Stimulated activated effector memory CD8-positive, alpha-beta T cell treated with anti-CD3 and anti-CD28 coated beads, Interleukin-12 subunit alpha, Interleukin-12 subunit beta, amount 100 ng/mL, for 72 hours (primary cell): ENCODE data around the gene TPRN.

Experiments used
- ATAC-seq: fragments of 150-1000 bp; cut with Tn5 transposase; 2 replicates; pipeline ENCODE4 v1.10.0; 2021
- DNase-seq, 2 donors: peaks; one replicate each; pipeline ENCODE4 v3.0.0; 2021 to 2022; ENCODE audit warnings: low spot score in 2 of 2
- H3K27ac Mint-ChIP-seq: one replicate; pipeline ENCODE4 v1.8.0; 2022; ENCODE audit warnings: mild to moderate bottlenecking, mixed read lengths
- H3K36me3 Mint-ChIP-seq: one replicate; pipeline ENCODE4 v1.8.0; 2022; ENCODE audit warnings: mild to moderate bottlenecking, mixed read lengths
- H3K4me1 Mint-ChIP-seq: one replicate; pipeline ENCODE4 v1.8.0; 2022; ENCODE audit warnings: mixed read lengths
- H3K4me3 Mint-ChIP-seq: one replicate; pipeline ENCODE4 v1.8.0; 2022; ENCODE audit warnings: mild to moderate bottlenecking, mixed read lengths
- H3K9me3 Mint-ChIP-seq: one replicate; pipeline ENCODE4 v1.8.0; 2022; ENCODE audit warnings: mixed read lengths

Gene TPRN

GRCh38 chr9:137230705-137231371 lies 30.3 kb upstream of the TPRN start, which contains the start of gene SLC34A3:
SLC34A3 (plus strand) TSS chr9:137230901; CDS start chr9:137231703, 802 bp downstream.
- DNase-seq (no peak), ATAC-seq (no peak)
- Mint-ChIP-seq H3K4me3 (no peak within 1 kb of the TSS), H3K9me3 (no peaks in the 10 kb centered on the region), H3K4me1 (peaks cover 6% of the 10 kb centered on the region), H3K27ac (no peak within 1 kb of the TSS), H3K36me3 (no peaks in the 10 kb centered on the region)

GRCh38 chr9:137229903-137230704 lies 29.6 kb upstream of the TPRN start:
- no peaks in the 10 kb centered on the region for H3K36me3 Mint-ChIP-seq
- no peak for ATAC-seq
- no peak for DNase-seq
- H3K27ac Mint-ChIP-seq: no peak overlapping the region
- H3K4me1 Mint-ChIP-seq: peaks cover 6% of the 10 kb centered on the region
- H3K9me3 Mint-ChIP-seq: no peaks in the 10 kb centered on the region
- no peak overlapping the region for H3K4me3 Mint-ChIP-seq

- Mint-ChIP-seq H3K4me1 (peaks cover 6% of the 10 kb centered on the region), H3K27ac (no peak overlapping the region), H3K9me3 (no peaks in the 10 kb centered on the region), H3K36me3 (no peaks in the 10 kb centered on the region), H3K4me3 (no peak overlapping the region)
- no peak for ATAC-seq
- no peak for DNase-seq
Measured at GRCh38 chr9:137228968-137229896, 28.7 kb upstream of the TPRN start.

- no peak for DNase-seq
- Mint-ChIP-seq H3K4me1 (peaks cover 6% of the 10 kb centered on the region), H3K27ac (no peak overlapping the region), H3K4me3 (no peak overlapping the region), H3K36me3 (peaks cover 2% of the 10 kb centered on the region), H3K9me3 (no peaks in the 10 kb centered on the region)
- ATAC-seq: no peak
Measured at GRCh38 chr9:137228506-137228967, 28.0 kb upstream of the TPRN start.

- ATAC-seq: no peak
- no peak for DNase-seq
- peaks cover 9% of the 10 kb centered on the region for H3K4me1 Mint-ChIP-seq
- no peaks in the 10 kb centered on the region for H3K9me3 Mint-ChIP-seq
- H3K4me3 Mint-ChIP-seq: no peak overlapping the region
- peaks cover 7% of the 10 kb centered on the region for H3K36me3 Mint-ChIP-seq
- peak overlapping the region; percentile 27 for H3K27ac Mint-ChIP-seq
Measured at GRCh38 chr9:137227853-137228505, 27.4 kb upstream of the TPRN start.

- Mint-ChIP-seq H3K4me3 (no peak within 1 kb of the TSS), H3K4me1 (peaks cover 12% of the 10 kb centered on the region), H3K27ac (peak within 1 kb of the TSS; percentile 27), H3K36me3 (peaks cover 7% of the 10 kb centered on the region), H3K9me3 (no peaks in the 10 kb centered on the region)
- peak; percentile 62 for ATAC-seq
- peak; percentile 82 to 90 for DNase-seq
Measured at GRCh38 chr9:137227054-137227852, 26.7 kb upstream of the TPRN start, which contains the start of gene RNF224. RNF224 (plus strand) TSS chr9:137227502; CDS start chr9:137228336, 834 bp downstream.

GRCh38 chr9:137226338-137227053 lies 26.0 kb upstream of the TPRN start:
- no peak for DNase-seq
- peaks cover 12% of the 10 kb centered on the region for H3K4me1 Mint-ChIP-seq
- no peak for ATAC-seq
- H3K36me3 Mint-ChIP-seq: peaks cover 7% of the 10 kb centered on the region
- H3K9me3 Mint-ChIP-seq: no peaks in the 10 kb centered on the region
- H3K27ac Mint-ChIP-seq: no peak overlapping the region
- no peak overlapping the region for H3K4me3 Mint-ChIP-seq

GRCh38 chr9:137225699-137226331 lies 25.3 kb upstream of the TPRN start:
- Mint-ChIP-seq H3K4me3 (no peak overlapping the region), H3K36me3 (peaks cover 7% of the 10 kb centered on the region), H3K4me1 (peaks cover 12% of the 10 kb centered on the region), H3K27ac (peak overlapping the region; percentile 45), H3K9me3 (no peaks in the 10 kb centered on the region)
- ATAC-seq: no peak
- no peak for DNase-seq

GRCh38 chr9:137224830-137225694 lies 24.5 kb upstream of the TPRN start, which contains the start of gene CYSRT1:
CYSRT1 (plus strand) TSS chr9:137225174; CDS start chr9:137225622, 448 bp downstream.
- H3K4me3 Mint-ChIP-seq: peak within 1 kb of the TSS; percentile 74
- H3K4me1 Mint-ChIP-seq: peaks cover 13% of the 10 kb centered on the region
- H3K36me3 Mint-ChIP-seq: peaks cover 7% of the 10 kb centered on the region
- H3K9me3 Mint-ChIP-seq: no peaks in the 10 kb centered on the region
- peak; percentile 27 for ATAC-seq
- H3K27ac Mint-ChIP-seq: peak within 1 kb of the TSS; percentile 79
- DNase-seq: no peak

GRCh38 chr9:137223078-137223970 lies 22.8 kb upstream of the TPRN start:
- DNase-seq: peak; percentile 91 to 99
- peak overlapping the region; percentile 79 for H3K27ac Mint-ChIP-seq
- peaks cover 7% of the 10 kb centered on the region for H3K36me3 Mint-ChIP-seq
- no peaks in the 10 kb centered on the region for H3K9me3 Mint-ChIP-seq
- H3K4me1 Mint-ChIP-seq: peaks cover 16% of the 10 kb centered on the region
- ATAC-seq: peak; percentile 87
- peak overlapping the region; percentile 74 for H3K4me3 Mint-ChIP-seq

GRCh38 chr9:137222190-137223077 lies 21.9 kb upstream of the TPRN start, which contains the start of gene RNF208:
RNF208 (minus strand) TSS chr9:137222240; CDS start chr9:137221212, 1,028 bp downstream.
- H3K4me3 Mint-ChIP-seq: peak within 1 kb of the TSS; percentile 74
- no peaks in the 10 kb centered on the region for H3K9me3 Mint-ChIP-seq
- peaks cover 11% of the 10 kb centered on the region for H3K4me1 Mint-ChIP-seq
- DNase-seq: peak in 1 of 2 donors; percentile 57
- peaks cover 7% of the 10 kb centered on the region for H3K36me3 Mint-ChIP-seq
- H3K27ac Mint-ChIP-seq: peak within 1 kb of the TSS; percentile 79
- ATAC-seq: no peak
